HEK293 (cell line): ENCODE data around the gene HAT1.

Experiments
- FEZF1 ChIP-seq: fragments of 450-650 bp; formaldehyde crosslinking; IDR thresholded peaks from 2 replicates; pipeline ENCODE4 v1.5.1; 2016; ENCODE audit warnings: missing biosample characterization, missing genetic modification characterization
- GFI1B ChIP-seq: fragments of 450-650 bp; formaldehyde crosslinking; IDR thresholded peaks from 2 replicates; pipeline ENCODE4 v1.5.1; 2016; ENCODE audit warnings: missing biosample characterization, missing genetic modification characterization
- KLF8 ChIP-seq: fragments of 450-650 bp; formaldehyde crosslinking; IDR thresholded peaks from 2 replicates; pipeline ENCODE4 v1.5.1; 2016; ENCODE audit warnings: missing biosample characterization, missing genetic modification characterization
- KLF9 ChIP-seq: fragments of 450-650 bp; formaldehyde crosslinking; IDR thresholded peaks from 2 replicates; pipeline ENCODE4 v1.5.1; 2016; ENCODE audit warnings: missing biosample characterization, missing genetic modification characterization, low read depth
- REPIN1 ChIP-seq: fragments of 450-650 bp; formaldehyde crosslinking; IDR thresholded peaks from 2 replicates; pipeline ENCODE4 v1.5.1; 2017; ENCODE audit warnings: missing biosample characterization, missing genetic modification characterization, low read depth
- TRIM28 ChIP-seq: IDR thresholded peaks from 2 replicates; pipeline ENCODE4 v1.6.1; 2011; ENCODE audit warnings: low read length, control low read depth, borderline replicate concordance
- ZIC2 ChIP-seq: fragments of 450-650 bp; formaldehyde crosslinking; IDR thresholded peaks from 2 replicates; pipeline ENCODE4 v1.5.1; 2016; ENCODE audit warnings: missing biosample characterization, missing genetic modification characterization
- ZNF114 ChIP-seq: fragments of 450-650 bp; formaldehyde crosslinking; IDR thresholded peaks from 2 replicates; pipeline ENCODE4 v1.5.0; 2017; ENCODE audit warnings: missing biosample characterization, missing genetic modification characterization
- ZNF266 ChIP-seq: fragments of 450-650 bp; formaldehyde crosslinking; IDR thresholded peaks from 2 replicates; pipeline ENCODE4 v1.5.1; 2016; ENCODE audit warnings: missing biosample characterization, missing genetic modification characterization, low read depth
- ZNF366 ChIP-seq: fragments of 450-650 bp; formaldehyde crosslinking; conservative IDR thresholded peaks from 2 replicates; pipeline ENCODE4 v1.5.1; 2016; ENCODE audit warnings: missing biosample characterization, missing genetic modification characterization
- ZNF391 ChIP-seq: fragments of 450-650 bp; formaldehyde crosslinking; IDR thresholded peaks from 2 replicates; pipeline ENCODE4 v1.5.1; 2016; ENCODE audit warnings: low read depth, missing biosample characterization, missing genetic modification characterization, borderline replicate concordance
- ZNF426 ChIP-seq: fragments of 450-650 bp; formaldehyde crosslinking; IDR thresholded peaks from 2 replicates; pipeline ENCODE4 v1.5.1; 2017; ENCODE audit warnings: missing biosample characterization, missing genetic modification characterization, mild to moderate bottlenecking, inconsistent platforms, moderate library complexity
- ZNF48 ChIP-seq: fragments of 450-650 bp; formaldehyde crosslinking; IDR thresholded peaks from 2 replicates; pipeline ENCODE4 v1.5.1; 2016; ENCODE audit warnings: missing biosample characterization, missing genetic modification characterization
- ZNF530 ChIP-seq: fragments of 450-650 bp; formaldehyde crosslinking; IDR thresholded peaks from 2 replicates; pipeline ENCODE4 v1.5.1; 2016; ENCODE audit warnings: low read depth, missing biosample characterization, missing genetic modification characterization
- ZNF76 ChIP-seq: fragments of 450-650 bp; formaldehyde crosslinking; IDR thresholded peaks from 2 replicates; pipeline ENCODE4; 2016; ENCODE audit warnings: low read depth, missing biosample characterization, missing genetic modification characterization, borderline replicate concordance
- ZSCAN23 ChIP-seq: fragments of 450-650 bp; formaldehyde crosslinking; IDR thresholded peaks from 2 replicates; pipeline ENCODE4 v1.5.1; 2016; ENCODE audit warnings: missing biosample characterization, missing genetic modification characterization
- ZSCAN30 ChIP-seq: fragments of 450-650 bp; IDR thresholded peaks from 2 replicates; pipeline ENCODE4 v1.5.1; 2018; ENCODE audit warnings: missing biosample characterization, mild to moderate bottlenecking, missing genetic modification characterization, moderate library complexity
- TF ChIP-seq, protein P1 (sequence below): fragments of 450-650 bp; formaldehyde crosslinking; conservative IDR thresholded peaks from 2 replicates; pipeline ENCODE4 v1.5.1; 2016; ENCODE audit warnings: low read depth, missing biosample characterization, missing genetic modification characterization
- TF ChIP-seq, protein P2 (sequence below): fragments of 450-650 bp; formaldehyde crosslinking; optimal IDR thresholded peaks from 2 replicates; pipeline ENCODE3; 2016; ENCODE audit warnings: missing biosample characterization, mild to moderate bottlenecking, missing genetic modification characterization
- TF ChIP-seq, protein P3 (sequence below): fragments of 450-650 bp; formaldehyde crosslinking; IDR thresholded peaks from 2 replicates; pipeline ENCODE4 v1.5.1; 2016; ENCODE audit warnings: missing biosample characterization, missing genetic modification characterization
- TF ChIP-seq, protein P4 (sequence below): fragments of 450-650 bp; formaldehyde crosslinking; IDR thresholded peaks from 2 replicates; pipeline ENCODE4 v1.5.1; 2016; ENCODE audit warnings: missing biosample characterization, missing genetic modification characterization
- TF ChIP-seq, protein P5 (sequence below): fragments of 450-650 bp; formaldehyde crosslinking; IDR thresholded peaks from 2 replicates; pipeline ENCODE4 v1.5.1; 2016; ENCODE audit warnings: missing biosample characterization, missing genetic modification characterization
- TF ChIP-seq, protein P6 (sequence below): fragments of 450-650 bp; formaldehyde crosslinking; IDR thresholded peaks from 2 replicates; pipeline ENCODE4 v1.5.1; 2016; ENCODE audit warnings: missing biosample characterization, missing genetic modification characterization

Gene HAT1

DNA sequence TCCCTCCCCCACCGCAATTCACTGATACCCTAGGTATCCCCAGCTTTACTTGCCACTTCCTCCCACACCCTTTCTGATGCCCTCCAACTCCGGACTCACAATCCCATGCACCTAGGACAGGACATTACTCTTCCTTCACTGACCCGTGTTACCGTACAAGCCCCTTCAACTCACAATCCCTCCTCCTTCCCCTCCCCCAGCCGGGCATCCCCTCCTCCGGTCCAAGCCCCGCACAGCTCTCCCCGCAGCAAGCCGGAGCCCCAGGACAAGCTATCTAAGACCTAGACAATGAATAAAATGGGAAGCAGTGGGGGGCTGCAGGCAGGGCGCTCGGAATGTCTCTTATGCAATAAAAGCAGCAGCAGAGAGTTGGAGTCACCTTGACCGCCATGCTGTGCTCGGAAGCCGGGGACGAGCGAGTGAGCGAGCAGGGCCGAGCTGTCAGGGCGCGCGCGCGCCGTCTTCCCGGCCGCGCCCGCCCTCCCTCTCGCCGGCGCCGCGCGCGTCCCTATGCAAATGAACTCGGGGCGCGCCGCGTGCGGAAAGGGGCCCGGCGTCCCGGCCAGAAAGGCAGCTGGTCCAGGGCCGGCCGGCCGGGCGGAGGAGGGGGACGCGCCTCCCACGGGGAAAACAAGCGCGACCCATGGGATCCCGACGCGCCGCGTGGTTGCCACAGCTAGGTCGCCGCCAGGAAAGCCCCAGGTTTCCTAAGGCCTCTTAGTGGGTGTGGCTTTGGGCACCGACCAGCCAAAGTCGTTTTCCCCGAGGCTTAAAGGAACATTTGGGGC, 28.2 kb upstream of the HAT1 start, which contains the start of gene SLC25A12 (continued):
- TF ChIP-seq KLF8 (tag by site-specific recombination), result peak; percentile 37; the same call in 1 of the 2 replicates
- peak; percentile 74; the same call in 1 of the 2 replicates for TF ChIP-seq ZSCAN30 (tag by site-specific recombination)
- TF ChIP-seq ZNF530, result no peak
- no peak for TF ChIP-seq ZNF48
- TF ChIP-seq REPIN1, result no peak
- TF ChIP-seq ZNF266 (tag by site-specific recombination), result no peak
- TF ChIP-seq ZSCAN23 (tag by site-specific recombination), result no peak
- TF ChIP-seq FEZF1 (tag by site-specific recombination), result 0 out of 2 replicates have a peak, but pooled peaks have one; percentile 1
- peak; percentile 4; the same call in 1 of the 2 replicates for TF ChIP-seq ZNF391
- TF ChIP-seq, protein P1, sequence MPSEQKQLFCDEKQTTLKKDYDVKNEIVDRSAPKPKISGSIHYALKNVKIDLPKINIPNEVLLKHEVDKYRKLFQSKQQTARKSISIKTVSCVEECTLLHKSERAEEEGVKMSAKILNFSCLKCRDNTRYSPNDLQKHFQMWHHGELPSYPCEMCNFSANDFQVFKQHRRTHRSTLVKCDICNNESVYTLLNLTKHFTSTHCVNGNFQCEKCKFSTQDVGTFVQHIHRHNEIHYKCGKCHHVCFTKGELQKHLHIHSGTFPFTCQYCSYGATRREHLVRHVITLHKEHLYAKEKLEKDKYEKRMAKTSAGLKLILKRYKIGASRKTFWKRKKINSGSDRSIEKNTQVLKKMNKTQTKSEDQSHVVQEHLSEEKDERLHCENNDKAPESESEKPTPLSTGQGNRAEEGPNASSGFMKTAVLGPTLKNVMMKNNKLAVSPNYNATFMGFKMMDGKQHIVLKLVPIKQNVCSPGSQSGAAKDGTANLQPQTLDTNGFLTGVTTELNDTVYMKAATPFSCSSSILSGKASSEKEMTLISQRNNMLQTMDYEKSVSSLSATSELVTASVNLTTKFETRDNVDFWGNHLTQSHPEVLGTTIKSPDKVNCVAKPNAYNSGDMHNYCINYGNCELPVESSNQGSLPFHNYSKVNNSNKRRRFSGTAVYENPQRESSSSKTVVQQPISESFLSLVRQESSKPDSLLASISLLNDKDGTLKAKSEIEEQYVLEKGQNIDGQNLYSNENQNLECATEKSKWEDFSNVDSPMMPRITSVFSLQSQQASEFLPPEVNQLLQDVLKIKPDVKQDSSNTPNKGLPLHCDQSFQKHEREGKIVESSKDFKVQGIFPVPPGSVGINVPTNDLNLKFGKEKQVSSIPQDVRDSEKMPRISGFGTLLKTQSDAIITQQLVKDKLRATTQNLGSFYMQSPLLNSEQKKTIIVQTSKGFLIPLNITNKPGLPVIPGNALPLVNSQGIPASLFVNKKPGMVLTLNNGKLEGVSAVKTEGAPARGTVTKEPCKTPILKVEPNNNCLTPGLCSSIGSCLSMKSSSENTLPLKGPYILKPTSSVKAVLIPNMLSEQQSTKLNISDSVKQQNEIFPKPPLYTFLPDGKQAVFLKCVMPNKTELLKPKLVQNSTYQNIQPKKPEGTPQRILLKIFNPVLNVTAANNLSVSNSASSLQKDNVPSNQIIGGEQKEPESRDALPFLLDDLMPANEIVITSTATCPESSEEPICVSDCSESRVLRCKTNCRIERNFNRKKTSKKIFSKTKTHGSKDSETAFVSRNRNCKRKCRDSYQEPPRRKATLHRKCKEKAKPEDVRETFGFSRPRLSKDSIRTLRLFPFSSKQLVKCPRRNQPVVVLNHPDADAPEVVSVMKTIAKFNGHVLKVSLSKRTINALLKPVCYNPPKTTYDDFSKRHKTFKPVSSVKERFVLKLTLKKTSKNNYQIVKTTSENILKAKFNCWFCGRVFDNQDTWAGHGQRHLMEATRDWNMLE (tag by site-specific recombination), result no peak
- no peak for TF ChIP-seq ZNF426
- TF ChIP-seq, protein P2, sequence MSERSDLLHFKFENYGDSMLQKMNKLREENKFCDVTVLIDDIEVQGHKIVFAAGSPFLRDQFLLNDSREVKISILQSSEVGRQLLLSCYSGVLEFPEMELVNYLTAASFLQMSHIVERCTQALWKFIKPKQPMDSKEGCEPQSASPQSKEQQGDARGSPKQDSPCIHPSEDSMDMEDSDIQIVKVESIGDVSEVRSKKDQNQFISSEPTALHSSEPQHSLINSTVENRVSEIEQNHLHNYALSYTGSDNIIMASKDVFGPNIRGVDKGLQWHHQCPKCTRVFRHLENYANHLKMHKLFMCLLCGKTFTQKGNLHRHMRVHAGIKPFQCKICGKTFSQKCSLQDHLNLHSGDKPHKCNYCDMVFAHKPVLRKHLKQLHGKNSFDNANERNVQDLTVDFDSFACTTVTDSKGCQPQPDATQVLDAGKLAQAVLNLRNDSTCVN (tag by site-specific recombination), result peak; percentile 77
- peak; percentile 59 for TF ChIP-seq ZIC2 (tag by site-specific recombination)
- TF ChIP-seq GFI1B (tag by site-specific recombination), result no peak
- 0 out of 2 replicates have a peak, but pooled peaks have one; percentile 38 for TF ChIP-seq TRIM28
- TF ChIP-seq, protein P3, sequence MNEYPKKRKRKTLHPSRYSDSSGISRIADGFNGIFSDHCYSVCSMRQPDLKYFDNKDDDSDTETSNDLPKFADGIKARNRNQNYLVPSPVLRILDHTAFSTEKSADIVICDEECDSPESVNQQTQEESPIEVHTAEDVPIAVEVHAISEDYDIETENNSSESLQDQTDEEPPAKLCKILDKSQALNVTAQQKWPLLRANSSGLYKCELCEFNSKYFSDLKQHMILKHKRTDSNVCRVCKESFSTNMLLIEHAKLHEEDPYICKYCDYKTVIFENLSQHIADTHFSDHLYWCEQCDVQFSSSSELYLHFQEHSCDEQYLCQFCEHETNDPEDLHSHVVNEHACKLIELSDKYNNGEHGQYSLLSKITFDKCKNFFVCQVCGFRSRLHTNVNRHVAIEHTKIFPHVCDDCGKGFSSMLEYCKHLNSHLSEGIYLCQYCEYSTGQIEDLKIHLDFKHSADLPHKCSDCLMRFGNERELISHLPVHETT, result no peak
- TF ChIP-seq ZNF114 (tag by site-specific recombination), result no peak
- TF ChIP-seq, protein P4, sequence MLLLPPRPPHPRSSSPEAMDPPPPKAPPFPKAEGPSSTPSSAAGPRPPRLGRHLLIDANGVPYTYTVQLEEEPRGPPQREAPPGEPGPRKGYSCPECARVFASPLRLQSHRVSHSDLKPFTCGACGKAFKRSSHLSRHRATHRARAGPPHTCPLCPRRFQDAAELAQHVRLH (tag by site-specific recombination), result no peak
- TF ChIP-seq, protein P5, sequence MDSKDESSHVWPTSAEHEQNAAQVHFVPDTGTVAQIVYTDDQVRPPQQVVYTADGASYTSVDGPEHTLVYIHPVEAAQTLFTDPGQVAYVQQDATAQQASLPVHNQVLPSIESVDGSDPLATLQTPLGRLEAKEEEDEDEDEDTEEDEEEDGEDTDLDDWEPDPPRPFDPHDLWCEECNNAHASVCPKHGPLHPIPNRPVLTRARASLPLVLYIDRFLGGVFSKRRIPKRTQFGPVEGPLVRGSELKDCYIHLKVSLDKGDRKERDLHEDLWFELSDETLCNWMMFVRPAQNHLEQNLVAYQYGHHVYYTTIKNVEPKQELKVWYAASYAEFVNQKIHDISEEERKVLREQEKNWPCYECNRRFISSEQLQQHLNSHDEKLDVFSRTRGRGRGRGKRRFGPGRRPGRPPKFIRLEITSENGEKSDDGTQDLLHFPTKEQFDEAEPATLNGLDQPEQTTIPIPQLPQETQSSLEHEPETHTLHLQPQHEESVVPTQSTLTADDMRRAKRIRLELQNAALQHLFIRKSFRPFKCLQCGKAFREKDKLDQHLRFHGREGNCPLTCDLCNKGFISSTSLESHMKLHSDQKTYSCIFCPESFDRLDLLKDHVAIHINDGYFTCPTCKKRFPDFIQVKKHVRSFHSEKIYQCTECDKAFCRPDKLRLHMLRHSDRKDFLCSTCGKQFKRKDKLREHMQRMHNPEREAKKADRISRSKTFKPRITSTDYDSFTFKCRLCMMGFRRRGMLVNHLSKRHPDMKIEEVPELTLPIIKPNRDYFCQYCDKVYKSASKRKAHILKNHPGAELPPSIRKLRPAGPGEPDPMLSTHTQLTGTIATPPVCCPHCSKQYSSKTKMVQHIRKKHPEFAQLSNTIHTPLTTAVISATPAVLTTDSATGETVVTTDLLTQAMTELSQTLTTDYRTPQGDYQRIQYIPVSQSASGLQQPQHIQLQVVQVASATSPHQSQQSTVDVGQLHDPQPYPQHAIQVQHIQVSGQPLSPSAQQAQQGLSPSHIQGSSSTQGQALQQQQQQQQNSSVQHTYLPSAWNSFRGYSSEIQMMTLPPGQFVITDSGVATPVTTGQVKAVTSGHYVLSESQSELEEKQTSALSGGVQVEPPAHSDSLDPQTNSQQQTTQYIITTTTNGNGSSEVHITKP (tag by site-specific recombination), result no peak
- TF ChIP-seq ZNF366 (tag by site-specific recombination), result peak; percentile 62
- TF ChIP-seq KLF9, result peak; percentile 84
- TF ChIP-seq, protein P6, sequence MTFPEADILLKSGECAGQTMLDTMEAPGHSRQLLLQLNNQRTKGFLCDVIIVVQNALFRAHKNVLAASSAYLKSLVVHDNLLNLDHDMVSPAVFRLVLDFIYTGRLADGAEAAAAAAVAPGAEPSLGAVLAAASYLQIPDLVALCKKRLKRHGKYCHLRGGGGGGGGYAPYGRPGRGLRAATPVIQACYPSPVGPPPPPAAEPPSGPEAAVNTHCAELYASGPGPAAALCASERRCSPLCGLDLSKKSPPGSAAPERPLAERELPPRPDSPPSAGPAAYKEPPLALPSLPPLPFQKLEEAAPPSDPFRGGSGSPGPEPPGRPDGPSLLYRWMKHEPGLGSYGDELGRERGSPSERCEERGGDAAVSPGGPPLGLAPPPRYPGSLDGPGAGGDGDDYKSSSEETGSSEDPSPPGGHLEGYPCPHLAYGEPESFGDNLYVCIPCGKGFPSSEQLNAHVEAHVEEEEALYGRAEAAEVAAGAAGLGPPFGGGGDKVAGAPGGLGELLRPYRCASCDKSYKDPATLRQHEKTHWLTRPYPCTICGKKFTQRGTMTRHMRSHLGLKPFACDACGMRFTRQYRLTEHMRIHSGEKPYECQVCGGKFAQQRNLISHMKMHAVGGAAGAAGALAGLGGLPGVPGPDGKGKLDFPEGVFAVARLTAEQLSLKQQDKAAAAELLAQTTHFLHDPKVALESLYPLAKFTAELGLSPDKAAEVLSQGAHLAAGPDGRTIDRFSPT (tag by site-specific recombination), result 0 out of 2 replicates have a peak, but pooled peaks have one; percentile 20
- no peak for TF ChIP-seq ZNF76 (tag by site-specific recombination)
